IPS DF 4.7 (cell line): ENCODE data around the gene RAP2A.

Experiments
- DNase-seq: peaks from one replicate; pipeline ENCODE4 v3.0.0-alpha.2; 2013; ENCODE audit warnings: low spot score; ENCODE audit errors: extremely low read depth

RAP2A gene

DNA sequence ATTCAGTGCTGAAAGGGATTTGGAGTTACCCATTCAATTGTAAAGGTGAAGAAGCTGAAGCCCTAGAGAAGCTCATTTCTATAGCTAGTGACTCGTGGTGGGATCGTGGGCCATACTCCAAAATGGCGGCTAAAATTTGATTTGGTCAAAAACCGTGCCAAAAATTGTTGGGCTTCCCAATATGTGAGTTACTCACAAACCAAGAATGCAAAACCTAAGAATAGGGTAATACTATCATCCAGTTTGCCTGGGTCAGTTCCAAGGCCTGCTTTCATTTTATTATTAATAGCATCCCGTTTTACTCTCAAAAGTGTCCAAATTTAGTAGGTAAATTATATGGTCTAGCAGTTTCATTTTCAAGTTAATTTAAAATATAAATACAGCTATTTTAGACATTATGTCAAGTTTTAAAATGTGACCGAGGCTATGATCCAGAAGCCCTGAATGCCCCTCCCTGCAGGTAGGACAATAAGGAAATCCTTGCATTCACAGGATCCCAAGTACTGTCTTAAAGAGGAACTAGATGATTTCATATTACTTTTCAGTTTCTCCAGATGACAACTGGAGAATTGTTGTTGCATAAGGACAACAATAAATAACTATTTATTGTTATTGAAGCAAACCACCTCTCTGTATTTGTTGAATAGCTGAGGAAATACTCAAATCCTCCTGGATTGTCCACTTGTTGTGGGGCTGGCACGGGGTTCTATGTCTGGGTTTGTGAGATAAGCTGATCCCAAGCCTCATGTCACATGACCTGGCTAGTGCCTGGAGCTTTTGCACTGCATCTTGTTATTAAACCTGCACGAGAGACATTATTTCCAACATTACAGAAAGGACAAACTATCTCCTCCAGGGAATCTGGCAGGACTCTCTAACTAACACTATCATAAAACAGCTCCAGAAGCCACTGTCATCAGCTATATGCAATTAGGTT is 11.6 kb upstream of the RAP2A start:
- no peak for DNase-seq

- no peak for DNase-seq
These were observed 10.5 kb upstream of the RAP2A start for GRCh38 chr13:97423300-97424045.

DNA sequence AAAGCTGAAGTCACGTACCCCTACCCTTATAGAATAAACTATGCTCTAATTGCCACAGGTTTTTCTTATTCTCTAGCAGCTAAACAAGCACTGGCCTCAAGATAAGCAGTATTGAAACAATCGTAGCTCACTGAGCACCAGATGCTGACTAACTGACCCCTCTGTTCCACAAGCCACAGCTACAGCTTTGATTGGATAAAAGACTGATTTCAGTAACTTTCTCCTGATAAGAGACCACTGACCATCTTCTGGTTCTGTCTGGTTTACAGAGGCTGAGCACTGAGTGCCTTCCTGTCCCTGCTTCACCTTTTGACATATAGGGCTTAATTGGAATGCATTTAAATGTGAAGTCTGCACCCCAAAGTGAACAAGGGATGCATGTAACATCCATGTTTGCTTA is 8.4 kb upstream of the RAP2A start:
- DNase-seq = no peak

GRCh38 chr13:97426695-97427094 is 7.3 kb upstream of the RAP2A start:
- no peak for DNase-seq

DNA sequence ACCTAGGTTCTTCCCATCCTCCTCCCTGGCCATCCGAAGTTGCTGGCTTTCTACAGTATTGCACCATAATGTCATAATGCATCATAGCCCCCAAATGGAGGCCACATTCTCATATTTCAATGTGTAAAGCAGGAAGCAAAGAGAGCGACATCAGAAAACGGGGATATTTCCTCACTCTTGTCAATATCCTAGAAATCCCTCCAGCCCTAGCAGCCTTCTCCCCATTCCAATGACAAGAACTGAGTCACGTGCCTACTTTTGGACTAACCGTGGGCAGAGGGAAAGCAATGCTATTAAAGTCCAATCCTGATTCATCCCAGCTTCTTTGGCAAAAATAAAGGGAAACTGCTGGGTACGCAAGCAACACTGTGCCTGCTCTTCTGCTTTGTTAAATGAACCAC is 4.3 kb upstream of the RAP2A start:
- no peak for DNase-seq

DNA sequence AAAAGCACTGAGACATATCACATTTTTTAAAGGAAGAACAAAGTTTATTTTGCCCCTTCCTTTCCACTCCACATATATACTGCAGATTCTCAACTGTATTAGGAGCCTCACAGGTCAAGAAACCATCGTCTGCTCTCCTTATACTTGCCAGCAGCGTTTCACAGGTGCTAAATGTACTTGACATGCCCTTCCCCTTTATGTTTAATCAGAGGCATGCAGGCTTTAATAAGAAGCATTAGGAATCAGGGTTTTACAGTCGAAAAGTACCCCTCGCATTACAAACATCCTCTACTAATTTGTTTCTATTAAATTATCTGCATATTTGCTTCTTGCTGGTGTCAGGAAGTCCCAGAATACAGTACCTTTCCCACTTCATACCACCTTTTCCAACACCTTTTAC is 3.7 kb upstream of the RAP2A start:
- DNase-seq = no peak

DNA sequence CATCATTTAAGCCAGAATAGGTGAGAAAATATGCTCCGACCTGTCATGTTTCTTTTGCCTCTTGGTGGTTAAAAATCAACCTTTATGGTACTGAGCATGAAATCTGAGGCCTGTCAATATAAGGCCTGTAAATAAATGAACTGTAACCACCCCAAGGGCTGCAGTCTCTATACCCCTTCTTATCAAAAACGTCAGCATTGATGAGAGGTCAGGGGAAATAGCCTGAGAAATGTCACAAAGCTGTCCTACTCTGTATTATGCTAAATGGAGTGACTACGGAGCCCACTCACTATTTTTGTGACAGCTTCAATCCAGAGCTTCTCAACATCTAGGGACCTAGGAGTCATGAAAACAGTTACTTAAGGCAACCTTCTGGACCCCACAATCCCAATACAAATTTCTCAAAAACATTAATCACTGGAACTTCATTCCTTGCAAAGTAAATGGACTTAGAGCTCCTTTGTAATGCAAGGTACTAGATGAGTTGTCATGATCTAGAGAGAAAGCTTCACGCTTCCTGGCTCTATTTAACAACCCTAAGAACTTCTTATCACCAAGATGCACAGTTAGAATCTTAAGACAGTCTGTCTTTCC is 2.7 kb upstream of the RAP2A start:
- no peak for DNase-seq

GRCh38 chr13:97432232-97432916 is 1.6 kb upstream of the RAP2A start:
- DNase-seq = no peak

DNA sequence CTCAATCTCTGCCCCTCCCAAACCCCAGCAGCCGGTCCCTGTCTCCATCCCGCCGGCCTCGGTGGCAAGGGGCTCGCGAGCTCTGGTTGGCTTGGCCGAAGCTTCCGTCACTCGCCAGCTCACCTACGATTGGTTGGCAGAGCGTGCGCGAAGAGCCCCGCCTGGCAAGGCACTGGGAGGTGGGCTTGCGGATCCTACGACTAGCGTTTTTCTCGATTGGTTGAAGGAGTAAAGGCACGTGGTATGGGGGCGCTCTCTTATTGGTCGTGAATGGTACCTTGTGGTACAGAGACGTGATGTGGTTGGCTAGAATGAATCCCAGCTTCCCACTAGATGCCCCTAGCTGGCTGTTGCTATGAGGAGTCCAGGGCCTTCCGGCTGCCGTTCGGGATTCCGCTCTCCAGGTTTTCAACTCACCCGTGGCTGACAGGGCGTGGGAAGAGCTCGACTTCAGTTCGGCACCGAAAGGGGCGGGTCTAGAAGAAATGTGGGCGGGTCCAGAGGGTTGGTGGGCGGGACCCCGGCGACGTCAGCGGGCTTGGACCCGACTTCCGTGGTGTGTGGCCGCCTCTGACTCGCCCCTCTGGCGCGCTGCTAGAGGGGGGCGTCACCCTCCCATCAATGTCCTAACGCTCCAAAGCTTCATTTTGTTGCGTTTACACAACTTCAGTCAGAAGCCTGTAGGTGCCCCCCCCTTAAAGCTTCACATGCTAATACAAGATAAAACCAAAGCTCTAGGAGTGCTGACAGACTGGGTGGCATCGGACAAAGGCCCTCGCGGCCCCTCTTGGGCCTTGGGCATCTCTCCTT is 847 bp upstream of the RAP2A start:
- peak; percentile 98 for DNase-seq

GRCh38 chr13:97434397-97435201 is 630 bp downstream of the RAP2A start:
- no peak for DNase-seq

DNA sequence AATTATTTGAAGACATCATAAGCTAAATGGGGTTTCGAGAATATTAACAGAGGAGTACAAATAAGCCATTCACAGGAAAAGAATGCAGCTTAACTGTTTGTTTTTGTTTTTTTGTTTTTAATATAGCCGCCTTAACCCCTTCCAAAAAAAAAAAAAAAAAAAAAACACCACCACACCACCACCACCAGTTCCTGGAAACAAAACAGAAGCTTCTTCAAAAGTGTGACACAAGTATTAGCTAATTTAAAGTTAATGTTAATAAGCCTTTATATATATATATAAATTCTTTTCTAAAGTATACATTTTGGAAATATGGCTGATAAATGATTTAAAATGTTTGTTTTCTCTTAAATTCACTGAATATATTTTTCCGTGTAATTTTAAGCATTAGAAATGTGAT is 1.4 kb downstream of the RAP2A start:
- no peak for DNase-seq

DNA sequence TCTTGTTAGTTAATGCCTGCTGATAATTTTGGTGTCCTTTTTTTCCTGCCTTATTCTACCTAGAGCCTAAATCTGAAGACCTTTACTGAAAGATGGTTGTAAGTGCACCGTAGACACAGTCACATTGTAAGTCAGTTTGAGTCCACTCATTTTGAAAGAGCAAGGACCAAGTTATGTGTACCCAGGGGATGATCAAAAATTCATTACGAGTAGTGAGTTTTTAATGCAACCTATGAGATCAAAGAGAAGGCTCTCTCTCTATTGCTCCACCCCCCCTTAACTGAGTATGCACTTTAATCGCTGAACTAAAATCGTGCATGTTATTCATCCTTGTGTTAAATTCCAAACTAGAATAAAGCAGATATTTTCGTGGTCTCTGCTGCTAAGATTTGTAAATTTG is 1.8 kb downstream of the RAP2A start:
- DNase-seq = no peak

DNA sequence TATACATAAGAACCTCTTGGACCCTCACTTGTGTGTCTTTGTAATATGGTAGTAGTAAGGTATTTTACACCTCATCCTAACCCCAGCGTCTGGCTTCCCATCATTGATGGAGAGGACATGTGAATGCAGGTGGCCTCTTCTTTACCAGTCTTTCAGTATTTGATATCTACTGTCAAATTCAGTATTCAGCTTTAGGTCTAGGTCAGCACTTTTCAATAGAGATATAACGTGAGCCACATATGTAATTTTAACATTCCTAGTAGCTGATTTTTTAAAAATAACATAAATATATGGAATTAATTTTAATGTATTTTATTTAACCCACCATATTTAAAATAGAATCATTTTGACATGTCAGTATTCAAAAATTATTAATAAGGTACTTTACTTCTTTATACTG is 2.9 kb downstream of the RAP2A start:
- no peak for DNase-seq

GRCh38 chr13:97437729-97438128 is 3.8 kb downstream of the RAP2A start:
- no peak for DNase-seq

DNA sequence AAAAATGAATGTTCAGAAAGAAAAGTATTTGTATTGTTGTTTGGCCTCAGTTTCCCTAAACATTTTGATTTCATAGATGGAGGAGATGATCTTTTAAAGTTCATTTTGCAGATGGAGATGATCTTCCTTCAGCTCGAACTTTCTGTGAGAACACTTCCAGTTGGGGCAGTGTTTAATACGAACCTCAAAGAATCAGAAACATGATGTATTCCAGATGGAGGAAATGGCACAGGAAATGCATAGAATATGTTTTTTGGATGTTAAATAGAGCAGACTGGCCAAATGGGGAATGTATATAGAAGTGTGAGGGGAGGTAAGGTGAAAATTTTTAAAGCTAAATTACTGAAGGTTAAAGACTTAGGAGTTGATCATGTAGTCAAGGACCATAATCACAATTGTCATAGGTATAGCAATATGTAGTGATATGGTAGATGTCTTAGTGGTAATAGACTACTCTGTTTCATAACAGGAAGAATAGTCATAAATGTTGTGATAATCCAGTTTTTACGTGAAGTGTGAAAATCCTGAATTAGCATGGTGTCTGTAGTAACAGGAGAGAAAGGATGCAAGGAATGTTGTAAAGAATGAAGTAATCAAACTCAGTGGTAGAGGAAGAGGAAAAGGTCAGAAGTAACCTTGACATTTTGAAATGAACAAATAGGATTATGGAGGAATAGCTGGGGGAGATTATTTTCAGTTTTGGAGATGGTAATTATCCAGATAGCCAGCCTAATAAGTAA is 5.1 kb downstream of the RAP2A start:
- DNase-seq = no peak

DNA sequence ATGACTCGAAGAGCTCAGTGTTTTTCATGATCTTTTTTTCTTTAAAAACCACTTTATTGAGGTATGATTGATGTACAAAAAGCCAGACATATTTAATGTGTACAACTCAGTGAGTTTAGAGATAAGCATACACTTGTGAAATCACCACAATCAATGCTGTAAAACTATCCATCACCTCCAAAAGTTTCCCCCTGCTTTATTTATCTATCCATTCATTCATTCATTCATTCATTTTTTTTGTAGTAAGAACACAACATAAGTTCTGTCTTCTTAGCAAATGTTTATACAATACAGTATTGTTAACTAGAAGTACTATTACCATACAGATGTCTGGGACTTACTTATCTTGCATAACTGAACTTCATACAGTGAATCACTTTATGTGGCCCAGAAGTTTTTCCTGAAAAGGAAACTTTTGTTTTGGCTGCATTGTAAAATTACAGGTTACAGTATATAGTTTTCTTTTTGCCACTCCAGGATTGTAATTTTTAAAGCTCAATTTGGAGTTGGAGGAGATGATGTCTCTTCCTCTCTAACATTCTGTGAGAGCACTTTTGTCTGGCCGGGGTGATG is 6.7 kb downstream of the RAP2A start:
- no peak for DNase-seq

DNA sequence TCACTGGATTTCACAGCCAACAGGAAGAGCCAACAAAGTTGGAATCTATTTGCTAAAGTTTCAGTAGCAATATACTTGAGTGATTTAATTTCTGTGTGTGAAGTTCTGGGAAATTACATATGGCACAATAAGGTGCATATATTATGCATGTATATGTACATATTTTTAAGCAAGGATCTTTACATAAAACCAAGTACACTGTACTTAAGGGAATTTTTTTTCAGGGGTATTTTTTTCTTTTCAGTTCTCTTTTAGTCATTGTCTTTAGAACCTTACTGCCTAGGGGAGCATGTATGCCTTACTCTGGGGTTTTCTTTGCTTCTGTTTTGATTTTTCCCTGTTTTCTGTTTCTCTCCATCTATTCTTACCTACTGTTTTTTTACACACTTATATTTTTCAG is 7.4 kb downstream of the RAP2A start:
- DNase-seq = no peak

DNA sequence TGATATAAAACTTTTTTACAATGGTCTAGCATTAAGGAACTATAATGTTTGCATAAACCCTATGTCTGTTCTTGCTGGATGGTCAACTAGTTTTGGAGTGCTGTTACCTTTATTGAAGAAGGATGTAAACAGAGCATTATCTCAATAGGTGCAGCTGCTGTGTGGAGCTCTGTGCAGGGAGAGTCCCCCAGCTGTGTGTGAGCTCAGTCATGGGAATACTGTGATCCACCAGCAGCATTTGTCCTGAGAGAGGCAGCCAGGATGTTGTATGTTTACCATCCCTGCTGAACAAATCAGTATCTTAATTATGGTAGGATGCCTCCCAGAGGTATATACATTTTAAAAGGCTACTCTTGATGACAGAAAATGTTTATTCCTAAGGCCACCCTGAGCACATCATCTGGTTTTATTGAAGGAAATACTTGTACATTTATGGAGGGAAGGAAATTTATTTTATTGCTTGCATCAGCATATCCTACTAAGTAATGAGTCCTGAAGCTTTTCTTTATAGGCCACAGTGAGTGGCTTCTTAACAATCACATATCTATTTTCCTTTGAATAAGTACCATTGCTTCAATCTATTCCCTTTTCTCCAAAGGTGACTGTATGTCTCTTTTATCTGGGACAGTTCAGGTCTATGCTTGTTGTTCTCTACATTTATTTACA is 11.7 kb downstream of the RAP2A start:
- DNase-seq = no peak
